ENCODE measurements around the gene TECR.
"Not testable (repeated sequence)": the region's sequence is repeated elsewhere in the genome, so short reads cannot be mapped to it uniquely, and the experiment has no call there.

Gene TECR

DNA sequence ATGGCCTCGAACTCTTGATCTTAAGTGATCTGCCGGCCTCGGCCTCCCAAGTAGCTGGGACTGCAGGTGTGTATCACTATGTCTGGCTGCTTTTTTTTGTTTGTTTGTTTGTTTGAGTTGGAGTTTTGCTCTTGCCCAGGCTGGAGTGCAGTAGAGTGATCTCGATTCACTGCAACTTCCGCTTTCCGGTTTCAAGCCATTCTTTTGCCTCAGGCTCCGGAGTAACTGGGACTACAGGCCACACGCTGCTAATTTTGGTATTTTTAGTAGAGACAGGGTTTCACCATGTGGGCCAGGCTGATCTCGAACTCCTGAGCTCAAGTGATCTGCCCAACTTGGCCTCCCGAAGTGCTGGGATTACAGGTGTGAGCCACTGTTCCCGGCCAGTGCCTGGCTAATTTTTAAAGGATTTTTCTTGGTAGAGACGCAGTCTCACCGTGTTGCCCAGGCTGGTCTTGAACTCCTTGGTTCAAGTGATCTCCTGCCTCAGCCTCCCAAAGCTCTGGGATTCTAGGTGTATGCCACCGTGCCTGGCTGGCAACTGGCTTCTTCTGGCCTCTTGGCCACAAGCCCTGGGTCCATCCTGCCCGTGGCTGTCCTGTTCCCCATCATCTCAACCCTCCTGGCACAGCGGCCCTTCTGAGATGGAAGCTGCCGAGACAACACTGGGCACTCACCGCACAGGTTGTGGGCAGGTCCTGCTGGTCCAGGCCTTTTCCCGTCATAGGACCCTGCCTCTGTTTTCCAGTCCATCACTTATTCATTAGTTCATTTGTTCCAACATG is 11.5 kb downstream of the TECR start:
- DNase-seq, result no peak

DNA sequence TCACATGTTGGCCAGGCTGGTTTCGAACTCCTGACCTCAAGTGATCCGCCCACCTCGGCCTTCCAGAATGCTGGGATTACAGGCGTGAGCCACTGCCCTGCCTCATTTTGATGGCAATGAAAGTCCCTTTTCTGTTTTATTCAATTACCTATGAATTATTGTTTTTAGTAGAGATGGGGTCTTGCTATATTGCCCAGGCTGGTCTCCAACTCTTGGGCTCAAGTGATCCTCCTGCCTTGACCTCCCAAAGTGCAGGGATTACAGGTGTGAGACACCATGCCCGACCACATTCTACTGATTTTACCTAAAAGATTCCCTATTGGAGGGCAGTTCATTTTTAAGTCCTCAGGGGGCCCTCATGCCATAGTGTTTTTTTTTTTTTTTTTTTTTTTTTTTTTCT is 12.6 kb downstream of the TECR start:
- DNase-seq, result not testable (repeated sequence)

DNA sequence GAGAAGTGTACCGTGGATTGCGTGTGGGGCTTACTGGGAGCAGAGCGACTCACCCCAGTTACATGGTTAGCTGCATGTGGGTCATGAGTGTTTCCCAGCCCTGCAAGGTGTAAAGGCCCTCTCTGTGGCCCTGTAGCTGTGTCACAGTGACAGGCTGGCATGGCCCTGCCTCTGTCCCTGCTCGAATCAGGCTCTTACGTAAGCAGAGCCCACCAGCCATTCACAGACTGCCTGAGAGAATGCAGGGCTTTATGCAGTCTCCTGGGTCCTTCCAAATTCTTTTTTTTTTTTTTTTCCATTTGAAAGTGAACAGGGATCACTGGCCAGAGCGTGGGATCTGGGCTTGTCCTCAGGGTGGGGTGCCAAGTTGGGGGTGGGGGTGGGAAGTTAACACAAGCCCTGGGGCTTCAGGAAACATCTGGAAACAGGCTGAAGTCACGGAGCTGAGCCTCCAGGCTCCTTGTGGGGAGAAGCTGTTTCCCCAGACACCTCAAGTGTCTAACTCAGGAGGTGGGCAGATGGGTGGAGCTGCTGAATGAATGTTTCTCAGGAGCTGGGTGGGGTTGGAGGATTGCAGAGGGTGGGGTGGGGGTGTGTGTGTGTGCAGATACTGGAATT is 13.4 kb downstream of the TECR start:
- DNase-seq, result no peak

DNA sequence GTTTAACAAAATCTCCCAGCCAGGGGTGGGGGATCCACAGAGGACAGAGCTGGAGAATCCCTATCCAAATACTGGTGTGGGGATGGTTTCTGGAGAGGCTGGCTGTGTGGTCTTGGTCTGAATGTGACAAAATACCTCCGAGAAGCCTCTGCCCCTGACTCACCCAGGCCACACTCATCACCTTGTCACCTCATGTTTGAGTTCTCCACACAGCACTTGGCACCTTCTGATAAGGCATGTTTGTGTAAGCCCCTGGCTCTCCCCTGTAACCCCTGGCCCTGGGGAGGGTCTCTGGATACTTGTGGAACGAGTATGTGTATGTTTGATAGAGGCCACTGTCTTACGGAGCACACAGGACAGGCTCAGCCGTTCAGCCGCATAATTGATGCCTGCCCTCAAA is 14.7 kb downstream of the TECR start:
- DNase-seq, result no peak

DNA sequence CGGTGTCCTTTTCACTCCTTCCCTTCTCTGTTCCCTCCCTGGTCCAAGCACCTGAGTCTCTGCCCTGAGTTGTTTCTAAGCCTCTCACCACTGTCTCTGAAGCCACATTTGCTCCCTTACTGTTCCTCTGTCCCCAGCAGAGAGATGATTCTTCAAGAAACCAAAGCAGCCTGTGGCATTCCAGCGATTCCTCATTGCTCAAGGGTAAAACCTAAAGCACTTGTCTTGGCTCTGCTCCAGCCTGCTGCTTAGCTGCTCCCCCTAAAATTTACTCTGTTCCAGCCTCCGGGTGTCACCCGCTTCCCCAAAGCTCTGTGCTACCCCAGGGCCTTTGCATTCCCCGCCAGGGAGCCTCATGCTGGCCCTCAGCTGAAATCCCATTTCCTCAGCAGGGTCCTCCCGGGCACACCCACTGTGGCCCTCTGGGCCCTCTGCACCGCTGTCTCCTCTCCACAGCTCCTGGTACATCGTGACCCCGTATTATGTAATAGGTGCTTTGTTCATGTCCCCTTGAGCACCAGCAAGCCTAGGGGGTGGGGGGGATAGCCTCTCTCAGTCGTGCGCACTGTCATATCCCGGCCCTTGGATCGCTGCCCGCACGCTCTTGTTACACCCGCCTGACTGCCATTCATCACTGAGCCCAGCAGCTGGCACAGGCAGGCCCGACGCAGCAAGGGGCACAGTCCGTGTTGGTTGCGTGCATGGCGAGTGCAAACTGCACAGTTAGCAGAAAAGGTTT is 15.8 kb downstream of the TECR start:
- no peak for DNase-seq

DNA sequence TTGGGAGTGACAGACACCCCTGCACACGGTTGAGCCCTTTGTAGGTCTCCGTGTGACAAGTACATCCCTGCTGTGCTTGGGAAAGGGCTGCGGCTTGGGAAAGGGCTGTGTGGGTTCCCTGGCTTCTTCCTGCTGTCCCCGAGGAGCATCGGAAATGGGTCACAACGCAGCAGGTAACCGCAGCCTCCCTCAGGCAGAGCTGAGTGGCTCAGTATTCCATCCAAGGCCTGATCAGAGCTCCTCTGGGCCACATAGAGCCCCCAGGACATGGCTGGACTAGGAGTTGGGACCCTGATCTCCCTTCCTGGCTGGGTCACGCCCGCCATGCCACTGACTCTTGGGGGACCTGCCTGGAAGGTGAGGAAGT is 16.3 kb downstream of the TECR start:
- DNase-seq, result no peak

DNA sequence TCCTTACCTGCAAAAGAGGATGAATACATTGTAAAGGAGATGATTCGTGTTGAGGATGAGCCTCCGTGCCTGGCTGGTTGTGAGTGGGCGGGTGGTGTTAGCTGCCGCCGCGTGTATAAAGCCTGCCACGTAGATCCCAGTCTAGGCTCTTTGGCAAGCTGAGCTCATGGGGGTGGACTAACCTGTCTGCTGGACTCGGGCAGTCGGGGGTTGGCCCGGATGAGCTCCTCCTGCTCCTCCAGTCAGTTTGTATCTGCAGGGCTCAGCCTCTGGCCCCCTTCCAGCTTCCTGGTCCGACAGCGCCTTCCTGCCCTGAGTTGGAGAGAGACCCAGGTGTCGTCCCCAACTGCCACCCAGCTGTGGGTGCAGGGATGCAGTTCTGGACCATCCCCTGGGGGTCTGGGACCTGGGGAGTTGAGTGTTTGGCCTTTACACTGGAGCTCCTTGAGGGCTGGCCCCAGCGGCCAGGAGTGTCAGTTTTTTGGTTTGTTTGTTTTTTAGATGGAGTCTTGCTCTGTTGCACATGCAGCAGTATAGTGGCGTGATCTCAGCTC is 20.9 kb downstream of the TECR start:
- DNase-seq, result no peak

DNA sequence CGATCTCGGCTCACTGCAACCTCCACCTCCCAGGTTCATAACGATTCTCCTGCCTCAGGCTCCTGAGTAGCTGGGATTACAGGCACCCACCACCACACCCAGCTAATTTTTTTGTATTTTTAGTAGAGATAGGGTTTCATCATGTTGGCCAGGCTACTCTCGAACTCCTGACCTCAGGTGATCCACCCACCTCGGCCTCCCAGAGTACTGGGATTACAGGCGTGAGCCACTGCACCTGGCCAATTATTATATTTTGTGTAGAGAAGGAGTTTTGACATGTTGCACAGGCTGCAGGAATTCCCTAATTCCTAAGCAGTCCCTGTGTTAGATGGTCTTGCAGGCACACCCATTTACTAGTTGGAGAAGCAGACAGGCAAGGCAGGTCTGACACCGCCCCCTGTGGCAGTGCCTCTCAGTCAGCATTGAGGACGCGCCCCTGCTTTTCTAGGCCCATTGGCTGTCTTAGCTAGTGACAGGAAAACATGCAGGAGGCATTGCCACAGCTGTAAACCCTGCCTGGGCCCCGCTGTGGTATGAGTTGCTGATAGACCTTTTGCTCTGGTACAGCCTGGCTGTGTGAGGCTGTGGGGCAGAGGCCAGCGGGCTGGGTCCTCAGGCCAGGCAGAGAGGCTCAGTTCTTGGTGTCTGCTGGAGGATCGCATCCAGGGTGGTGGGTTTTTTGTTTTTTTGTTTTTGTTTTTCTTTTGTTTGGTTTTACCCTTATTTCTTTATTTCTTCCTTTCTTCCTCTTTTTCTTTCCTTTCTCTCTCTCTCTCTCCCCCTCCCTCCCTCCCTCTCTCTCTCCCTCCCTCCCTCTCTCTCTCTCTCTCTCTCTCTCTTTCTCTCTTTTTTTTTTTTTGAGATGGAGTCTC is 22.0 kb downstream of the TECR start:
- not testable (repeated sequence) for DNase-seq

DNA sequence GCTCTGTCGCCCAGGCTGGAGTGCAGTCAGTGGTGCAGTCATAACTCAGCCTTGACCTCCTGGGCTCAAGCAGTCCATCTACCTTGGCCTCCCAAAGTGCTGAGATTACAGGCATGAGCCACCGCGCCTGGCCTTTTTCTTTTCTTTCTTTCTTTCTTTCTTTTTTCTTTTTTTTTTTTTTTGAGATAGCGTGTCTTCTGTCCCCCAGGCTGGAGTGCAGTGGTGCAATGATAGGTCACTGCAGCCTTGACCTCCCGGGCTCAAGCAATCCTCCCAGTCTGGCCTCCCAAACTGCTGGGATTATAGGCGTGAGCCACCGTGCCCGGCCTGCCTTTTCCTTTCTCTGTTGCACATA is 22.6 kb downstream of the TECR start:
- not testable (repeated sequence) for DNase-seq

DNA sequence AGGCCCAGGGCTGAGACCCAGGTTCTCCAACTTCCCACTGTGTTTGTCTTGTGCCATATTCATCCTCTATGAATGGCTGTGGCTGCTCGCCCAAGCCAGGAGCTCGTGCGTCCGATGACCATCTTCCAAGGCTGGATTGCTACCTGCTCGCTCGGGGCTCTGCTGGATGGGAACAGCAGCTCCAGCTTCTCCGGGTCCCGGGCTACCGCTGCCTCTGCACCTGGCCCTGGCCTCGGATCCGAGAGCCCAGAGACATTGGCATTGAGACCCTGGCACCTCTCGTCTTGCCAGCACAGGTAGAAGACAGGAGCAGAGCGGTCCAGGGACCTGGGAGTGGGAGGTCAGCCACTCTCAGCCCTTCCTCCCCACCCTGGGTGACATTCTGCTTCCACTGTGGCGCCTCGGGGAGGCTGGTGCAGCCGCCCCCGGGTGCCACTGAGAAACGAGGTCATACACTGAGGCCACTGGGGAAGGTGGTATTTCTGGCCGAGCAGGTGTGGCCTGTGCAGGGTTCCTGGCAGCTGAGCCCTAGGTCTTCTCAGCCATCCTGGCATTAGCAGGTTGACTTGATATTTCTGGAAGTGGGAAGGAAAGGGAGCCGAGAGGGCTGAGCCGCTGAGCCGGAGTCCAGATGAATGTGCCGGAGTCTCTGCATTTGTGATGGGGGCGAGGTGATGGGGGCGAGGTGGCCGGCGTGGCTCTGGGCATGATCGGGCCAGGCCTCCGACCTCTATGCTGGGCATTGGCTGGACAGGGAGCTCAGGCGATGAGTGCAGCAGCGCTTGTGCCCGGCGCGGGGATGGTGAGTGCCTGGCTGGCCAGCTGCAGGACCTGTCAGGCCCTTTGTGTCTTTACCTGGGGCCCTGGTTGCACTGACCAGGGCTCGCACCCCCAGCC is 23.9 kb downstream of the TECR start:
- DNase-seq, result no peak

DNA sequence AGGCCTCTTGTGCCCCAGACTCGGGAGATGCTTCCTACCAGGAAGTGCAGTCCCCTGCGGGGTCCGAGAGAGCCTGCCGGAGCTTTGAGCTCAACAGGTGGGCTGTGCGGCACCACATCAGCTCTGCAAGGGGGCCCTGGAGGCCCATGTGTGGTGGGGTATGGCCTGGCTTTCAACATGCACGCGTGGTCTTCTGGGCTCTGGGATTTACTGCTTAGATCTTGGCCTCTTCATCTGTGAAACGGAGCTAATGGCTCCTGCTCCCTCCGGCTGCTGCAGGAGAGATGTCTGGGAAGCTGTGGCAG is 24.5 kb downstream of the TECR start:
- no peak for DNase-seq

DNA sequence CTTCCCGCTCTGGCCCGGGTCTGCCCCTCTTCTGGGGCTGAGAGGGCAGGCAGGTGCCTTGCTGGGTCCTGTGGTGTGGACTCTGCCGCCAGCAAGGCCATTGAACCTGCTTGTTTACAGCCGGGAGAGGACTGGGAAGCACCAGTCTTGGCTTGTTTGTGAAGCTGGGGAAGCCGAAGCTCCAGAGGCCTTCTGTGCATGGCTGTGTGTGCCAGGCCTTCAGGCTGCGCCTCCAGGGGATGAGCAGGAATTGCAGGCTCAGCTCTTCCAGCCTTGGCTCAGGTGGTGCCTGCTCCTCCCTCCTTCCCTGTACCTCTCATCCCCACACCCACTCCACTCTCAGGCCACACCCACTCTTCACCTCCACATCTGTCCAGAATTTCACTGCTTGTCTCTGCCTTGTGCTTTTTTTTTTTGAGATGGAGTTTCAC is 25.0 kb downstream of the TECR start:
- peak; percentile 47 for DNase-seq

DNA sequence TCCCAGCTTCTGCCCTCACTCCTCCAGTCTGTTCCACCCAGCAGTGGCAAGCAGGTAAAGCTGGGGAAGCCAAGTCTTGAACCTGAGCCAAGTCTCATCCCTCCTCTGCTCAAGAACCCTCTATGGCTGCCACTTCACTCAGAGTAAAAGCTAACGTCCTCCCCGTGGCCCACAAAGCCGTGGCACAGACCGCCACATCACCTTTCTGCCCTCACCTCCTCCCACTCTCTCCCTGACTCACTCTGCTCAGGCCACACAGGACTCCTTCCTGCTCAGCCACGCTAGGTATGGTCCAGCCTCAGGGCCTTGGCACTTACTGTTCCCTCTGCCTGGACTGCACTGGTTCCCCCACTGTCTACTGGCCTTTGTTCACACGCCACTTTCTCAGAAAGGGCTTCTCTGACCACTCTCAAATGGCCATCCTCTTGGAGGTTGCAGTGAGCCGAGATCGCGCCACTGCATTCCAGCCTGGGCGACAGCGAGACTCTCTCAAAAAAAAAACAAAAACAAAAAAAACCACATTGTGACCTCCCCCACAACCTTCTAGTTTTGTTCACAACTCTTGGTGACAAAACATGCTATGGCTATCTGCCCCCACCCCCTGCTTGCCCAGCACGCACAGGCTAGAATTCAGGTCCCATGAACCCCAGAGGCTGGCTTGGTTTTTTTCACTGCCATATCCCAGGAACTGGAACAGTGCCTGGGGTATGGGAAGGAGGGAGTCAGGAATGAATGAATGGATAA is 26.7 kb downstream of the TECR start:
- no peak for DNase-seq

DNA sequence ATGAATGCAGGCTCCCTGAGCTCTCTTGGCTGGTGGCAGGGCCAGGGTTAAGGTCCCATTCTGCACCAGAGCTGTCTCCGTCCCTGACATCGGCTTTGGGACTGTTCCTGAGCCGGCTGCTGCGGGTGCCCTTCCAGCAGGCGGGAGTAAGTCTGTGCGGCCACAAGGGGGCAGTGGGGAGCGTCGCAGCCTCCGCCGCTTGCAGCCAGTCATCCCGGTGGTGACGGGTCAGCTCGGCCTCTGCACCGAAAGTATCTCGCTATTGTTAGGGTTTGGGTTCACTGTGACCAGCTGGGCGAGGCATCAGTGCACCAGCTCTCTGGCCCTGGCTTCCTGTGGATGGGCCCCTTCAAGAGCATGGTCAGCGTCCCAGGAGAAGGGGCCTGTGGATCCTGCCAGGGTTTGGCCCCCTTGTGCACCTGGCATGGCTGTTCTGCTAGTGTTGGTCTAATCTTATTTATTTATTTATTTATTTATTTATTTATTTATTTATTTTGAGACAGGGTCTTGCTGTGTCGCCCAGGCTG is 27.3 kb downstream of the TECR start:
- DNase-seq, result peak; percentile 85

DNA sequence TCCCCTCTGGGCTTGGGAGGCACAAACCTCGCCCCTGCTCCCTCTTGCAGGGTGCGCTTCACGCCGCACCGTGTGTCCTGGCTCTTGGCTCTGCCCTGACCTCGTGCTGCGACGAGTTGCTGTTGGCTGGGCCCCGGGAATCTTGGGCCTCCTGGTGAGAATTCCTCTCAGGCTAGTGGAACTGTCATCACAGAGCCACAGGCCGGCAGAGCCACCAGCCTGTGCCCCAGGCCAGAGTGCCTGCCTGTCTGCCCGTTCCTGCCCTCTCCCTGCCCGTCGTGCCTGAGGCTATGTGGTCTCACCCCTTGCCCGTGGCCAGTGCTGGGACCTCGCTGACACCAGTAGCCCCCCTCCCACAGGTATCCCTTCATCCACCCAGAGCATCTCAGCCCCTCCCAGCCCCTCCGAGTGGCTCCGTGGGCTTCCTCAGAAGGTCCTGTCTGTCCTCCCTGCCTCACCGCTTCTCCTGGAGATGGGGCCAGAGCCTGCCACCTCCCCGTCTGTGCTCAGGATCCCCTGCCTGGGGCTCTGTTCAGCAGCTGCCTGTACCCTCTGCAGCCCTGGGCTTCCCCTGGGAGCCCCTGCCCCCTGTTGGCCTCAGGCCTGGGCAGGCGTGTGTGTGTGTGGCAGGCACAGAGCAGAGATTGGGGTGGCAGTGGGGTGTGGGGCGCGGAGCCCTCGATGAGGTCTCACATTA is 29.1 kb downstream of the TECR start:
- no peak for DNase-seq

DNA sequence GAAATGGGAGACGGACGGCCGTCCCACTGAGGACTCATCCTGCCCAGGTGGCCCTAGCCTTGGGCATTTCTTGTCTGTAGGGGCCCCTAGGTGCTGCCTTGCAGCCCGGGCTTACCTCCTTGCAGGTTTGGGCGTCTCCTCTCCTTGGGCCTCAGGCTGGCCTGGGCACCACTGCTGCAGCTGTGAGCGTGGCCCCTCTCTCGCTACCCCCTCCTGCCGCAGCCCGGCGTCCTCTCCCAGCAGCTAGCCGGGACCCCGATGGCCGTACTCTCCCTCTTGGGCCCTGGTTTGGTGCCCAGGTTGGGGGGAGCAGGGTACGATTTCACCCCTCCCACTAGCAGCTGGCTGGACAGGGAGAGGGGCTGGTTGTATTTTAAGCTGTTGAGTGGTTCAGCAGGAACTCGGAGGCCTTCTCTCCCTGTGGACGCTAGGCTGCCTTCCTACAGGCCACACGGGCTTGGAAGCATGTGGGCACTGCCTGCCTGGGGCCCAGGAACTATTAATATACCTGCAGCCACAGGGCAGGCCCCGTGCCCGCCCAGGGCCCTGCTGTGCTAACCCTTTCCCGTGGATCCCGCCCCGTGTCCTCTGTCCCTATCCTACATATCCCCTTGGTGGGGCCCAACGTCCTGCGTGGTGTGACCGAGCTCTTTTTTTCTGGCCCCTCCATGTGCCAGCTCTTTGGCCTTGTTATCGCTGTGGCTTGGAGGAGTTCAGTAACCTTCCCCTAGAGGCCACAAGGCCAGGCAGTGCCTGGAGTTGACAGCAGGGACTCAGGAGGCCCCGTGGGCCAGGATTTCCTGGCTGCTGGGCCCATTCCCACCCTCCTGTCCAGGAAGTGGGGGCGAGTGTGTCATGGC is 30.8 kb downstream of the TECR start:
- DNase-seq, result no peak

DNA sequence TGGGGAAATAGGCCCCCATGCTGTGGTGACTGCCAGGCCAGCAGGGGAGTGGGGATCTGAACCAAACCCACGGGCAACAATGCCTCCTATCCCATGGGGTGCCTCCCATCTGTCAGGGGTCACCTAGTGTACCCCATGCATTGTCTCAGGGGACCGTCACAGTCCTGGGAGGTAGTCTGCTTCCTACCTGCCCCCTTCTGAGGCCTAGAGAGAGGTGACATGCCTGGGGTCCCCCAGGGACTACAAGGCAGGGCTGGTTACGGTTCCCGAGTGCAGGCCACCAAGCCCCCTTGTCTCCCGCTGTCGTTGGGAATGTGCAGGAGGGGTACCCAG is 31.3 kb downstream of the TECR start:
- DNase-seq, result no peak

DNA sequence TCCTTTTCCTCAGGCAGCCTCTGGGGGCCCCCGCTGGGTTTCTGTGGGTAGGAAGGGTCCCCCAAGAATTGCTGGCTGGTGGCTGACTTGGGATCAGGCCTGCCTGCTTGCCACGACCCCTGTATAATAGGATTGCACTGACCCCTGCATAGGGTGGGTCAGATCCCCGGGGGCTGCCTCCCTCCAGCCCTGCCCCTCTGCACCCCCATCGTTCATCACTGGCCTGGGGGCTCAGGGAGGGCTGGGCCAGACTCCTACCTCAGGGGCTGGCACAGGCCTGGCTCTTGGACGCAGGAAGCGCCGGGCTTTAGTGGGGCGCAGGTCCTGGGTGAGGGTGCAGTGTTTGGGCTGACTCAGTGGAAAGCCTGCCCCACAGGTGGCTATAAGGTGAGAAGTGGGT is 31.9 kb downstream of the TECR start:
- DNase-seq, result no peak

DNA sequence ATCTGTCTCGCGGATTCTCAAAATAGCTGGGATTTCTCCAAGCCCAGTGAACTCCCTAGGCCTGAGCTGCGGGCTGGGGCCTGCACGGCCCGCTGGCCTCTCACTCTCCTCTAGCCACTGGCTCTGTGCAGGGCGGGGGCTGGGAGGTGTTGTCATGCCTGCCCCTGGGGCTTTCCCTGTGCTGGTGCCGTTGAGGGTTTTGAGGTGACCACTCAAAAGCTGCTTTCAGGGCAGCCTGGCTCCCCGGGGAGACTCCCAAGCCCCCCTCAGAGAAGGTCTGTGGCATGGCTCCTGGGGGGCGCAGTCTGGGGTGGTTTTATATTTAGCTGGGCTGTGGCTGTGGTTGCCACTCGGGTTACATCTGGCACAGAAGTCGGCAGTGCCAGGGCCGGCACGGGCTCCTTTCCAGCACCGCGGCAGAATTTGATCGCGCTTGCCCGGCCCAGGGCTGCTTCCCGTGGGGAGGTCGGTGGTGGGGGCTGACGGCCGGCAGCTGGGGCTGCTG is 32.5 kb downstream of the TECR start:
- DNase-seq, result no peak
